Smooth muscle cell (in vitro differentiated cells): ENCODE measurements around the gene APBA2. TPM values are rescaled to one million over a fixed set of nuclear protein-coding genes. Genes with fewer than 3 reads are reported as not detected.

ENCODE experiments used
- DNase-seq: peaks from one replicate; lab custom pipeline; 2025; ENCODE audit not compliant: unreplicated experiment; lab: John Stamatoyannopoulos, UW
- H2AFZ ChIP-seq: fragments of 200-600 bp; sonication (generic); 2 replicates; pipeline ENCODE4 v1.6.0; 2016; ENCODE audit warnings: antibody characterized with exemption, low read depth, mild to moderate bottlenecking
- H3F3A ChIP-seq: fragments of 200-600 bp; sonication (generic); 2 replicates; pipeline ENCODE4 v1.6.0; 2017; ENCODE audit warnings: antibody characterized with exemption, low read depth
- H3K27ac ChIP-seq: fragments of 200-600 bp; sonication (generic); 2 replicates; pipeline ENCODE4 v1.5.1; 2016; ENCODE audit warnings: low read depth, mild to moderate bottlenecking
- H3K27me3 ChIP-seq: fragments of 200-600 bp; sonication (generic); 2 replicates; pipeline ENCODE4 v1.6.1; 2016; ENCODE audit warnings: low read depth, mild to moderate bottlenecking
- H3K36me3 ChIP-seq: fragments of 200-600 bp; sonication (generic); 2 replicates; pipeline ENCODE4 v1.5.1; 2016; ENCODE audit warnings: low read depth
- H3K4me1 ChIP-seq: fragments of 200-600 bp; sonication (generic); 2 replicates; pipeline ENCODE4 v1.5.1; 2016; ENCODE audit warnings: low read depth
- H3K4me2 ChIP-seq: fragments of 200-600 bp; sonication (generic); 2 replicates; pipeline ENCODE4 v1.6.0; 2016; ENCODE audit warnings: mild to moderate bottlenecking
- H3K4me3 ChIP-seq: fragments of 200-600 bp; sonication (generic); 2 replicates; pipeline ENCODE4 v1.5.1; 2016; ENCODE audit warnings: mild to moderate bottlenecking
- H3K79me2 ChIP-seq: fragments of 200-600 bp; sonication (generic); 2 replicates; pipeline ENCODE4 v1.6.0; 2016; ENCODE audit warnings: low read depth, mild to moderate bottlenecking
- H3K9ac ChIP-seq: fragments of 200-600 bp; sonication (generic); 2 replicates; pipeline ENCODE4 v1.6.0; 2016; ENCODE audit warnings: low read depth
- H3K9me3 ChIP-seq: fragments of 200-600 bp; sonication (generic); replicated peaks from 2 replicates; pipeline ENCODE4 v1.5.1; 2016; ENCODE audit warnings: low read depth
- H4K20me1 ChIP-seq: fragments of 200-600 bp; sonication (generic); 2 replicates; pipeline ENCODE4 v1.6.0; 2016; ENCODE audit warnings: low read depth
- WGBS: methylation state at CpG from one replicate; pipeline ENCODE4 v1.1.7; 2016; ENCODE audit warnings: low lambda C conversion rate; 5-methylcytosine and 5-hydroxymethylcytosine counted together
- polyA plus RNA-seq: library from polyadenylated mRNA; unstranded; fragments of >200 nt; fragmentation: Nextera tagmentation; extraction: Ambion mirVana; gene quantifications from 2 replicates; pipeline ENCODE4 v1.2.1, GENCODE V29; 2016
- total RNA-seq: library from RNA; depleted of rRNA; stranded (reverse); fragments of >200 nt; gene quantifications from 2 replicates; pipeline ENCODE4 v1.2.3, GENCODE V29; 2014
- TF ChIP-seq, protein P1 (sequence below): fragments of 200-600 bp; sonication (generic); IDR thresholded peaks from 2 replicates; pipeline ENCODE4 v1.5.1; 2017; ENCODE audit warnings: borderline replicate concordance, mild to moderate bottlenecking, antibody characterized with exemption; ENCODE audit not compliant: insufficient read depth, poor library complexity, severe bottlenecking

Gene APBA2
- total and polyA plus RNA-seq, 2 experiments from 2014 or later, result 10.2 to 14.9 TPM

DNA sequence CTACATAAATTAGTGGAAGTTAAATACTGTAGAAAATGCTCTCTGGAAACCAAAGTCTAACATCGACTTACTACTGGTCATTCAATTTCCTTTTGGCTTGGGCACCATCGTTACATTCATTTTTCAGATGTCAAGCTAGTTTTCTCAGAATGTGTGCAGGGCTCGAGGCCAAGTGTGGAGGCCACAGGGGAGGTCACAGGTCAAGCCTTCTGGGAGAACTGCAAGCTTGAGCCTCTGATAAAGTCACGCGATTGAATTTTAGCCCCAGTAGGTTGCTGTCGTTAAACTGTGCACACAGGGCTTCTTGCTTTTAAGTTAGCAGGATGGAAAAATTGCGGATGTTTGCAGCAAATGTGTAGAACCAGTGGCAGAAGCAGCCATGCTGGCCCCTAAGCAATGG lies 182.2 kb downstream of the APBA2 start:
- Histone ChIP-seq H3K9ac (no peak overlapping the region), H3K27ac (no peak overlapping the region), H3K79me2 (no peaks in the 10 kb centered on the region), H3K4me1 (no peaks in the 10 kb centered on the region), H4K20me1 (no peaks in the 10 kb centered on the region), H3K4me3 (no peak overlapping the region), H3K36me3 (no peaks in the 10 kb centered on the region), H3F3A (no peaks in the 10 kb centered on the region), H3K27me3 (no peaks in the 10 kb centered on the region), H2AFZ (no peak overlapping the region), H3K4me2 (no peak overlapping the region), H3K9me3 (no peaks in the 10 kb centered on the region)
- DNase-seq, result no peak
- TF ChIP-seq, protein P1, sequence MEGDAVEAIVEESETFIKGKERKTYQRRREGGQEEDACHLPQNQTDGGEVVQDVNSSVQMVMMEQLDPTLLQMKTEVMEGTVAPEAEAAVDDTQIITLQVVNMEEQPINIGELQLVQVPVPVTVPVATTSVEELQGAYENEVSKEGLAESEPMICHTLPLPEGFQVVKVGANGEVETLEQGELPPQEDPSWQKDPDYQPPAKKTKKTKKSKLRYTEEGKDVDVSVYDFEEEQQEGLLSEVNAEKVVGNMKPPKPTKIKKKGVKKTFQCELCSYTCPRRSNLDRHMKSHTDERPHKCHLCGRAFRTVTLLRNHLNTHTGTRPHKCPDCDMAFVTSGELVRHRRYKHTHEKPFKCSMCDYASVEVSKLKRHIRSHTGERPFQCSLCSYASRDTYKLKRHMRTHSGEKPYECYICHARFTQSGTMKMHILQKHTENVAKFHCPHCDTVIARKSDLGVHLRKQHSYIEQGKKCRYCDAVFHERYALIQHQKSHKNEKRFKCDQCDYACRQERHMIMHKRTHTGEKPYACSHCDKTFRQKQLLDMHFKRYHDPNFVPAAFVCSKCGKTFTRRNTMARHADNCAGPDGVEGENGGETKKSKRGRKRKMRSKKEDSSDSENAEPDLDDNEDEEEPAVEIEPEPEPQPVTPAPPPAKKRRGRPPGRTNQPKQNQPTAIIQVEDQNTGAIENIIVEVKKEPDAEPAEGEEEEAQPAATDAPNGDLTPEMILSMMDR, result no peak
- WGBS, result 88% methylated on average over 7 of the region's 7 CpGs

- Histone ChIP-seq H3K36me3 (no peaks in the 10 kb centered on the region), H3F3A (no peaks in the 10 kb centered on the region), H3K9ac (no peak overlapping the region), H3K4me1 (no peaks in the 10 kb centered on the region), H4K20me1 (no peaks in the 10 kb centered on the region), H3K4me2 (no peak overlapping the region), H2AFZ (no peak overlapping the region), H3K4me3 (no peak overlapping the region), H3K9me3 (no peaks in the 10 kb centered on the region), H3K27me3 (no peaks in the 10 kb centered on the region), H3K27ac (no peak overlapping the region), H3K79me2 (no peaks in the 10 kb centered on the region)
- 88% methylated on average over 17 of the region's 17 CpGs for WGBS
- DNase-seq, result no peak
- TF ChIP-seq, protein P1, result no peak
These were observed 184.9 kb downstream of the APBA2 start for GRCh38 chr15:29070471-29071231.

GRCh38 chr15:29071232-29071881 lies 185.6 kb downstream of the APBA2 start:
- no peaks in the 10 kb centered on the region for H3F3A ChIP-seq

More at GRCh38 chr15:29071232-29071881, 185.6 kb downstream of the APBA2 start:
- DNase-seq, result no peak
- Histone ChIP-seq H3K4me1 (no peaks in the 10 kb centered on the region), H3K9me3 (no peaks in the 10 kb centered on the region), H3K36me3 (no peaks in the 10 kb centered on the region), H3K4me3 (no peak overlapping the region), H3K4me2 (no peak overlapping the region), H3K9ac (no peak overlapping the region), H2AFZ (no peak overlapping the region), H3K27ac (no peak overlapping the region), H4K20me1 (no peaks in the 10 kb centered on the region), H3K79me2 (no peaks in the 10 kb centered on the region), H3K27me3 (no peaks in the 10 kb centered on the region)
- TF ChIP-seq, protein P1, result no peak
- WGBS, result 95% methylated on average over 11 of the region's 11 CpGs
